NCI-H345 treated with DMSO at 0.1 percent for 48 hours (cell line): ENCODE measurements around the gene TPM1.
"Not testable (repeated sequence)": the region's sequence is repeated elsewhere in the genome, so short reads cannot be mapped to it uniquely, and the experiment has no call there.

ENCODE experiments used
- DNase-seq: peaks from one replicate; lab custom pipeline; 2025; ENCODE audit not compliant: unreplicated experiment; lab: John Stamatoyannopoulos, UW

The TPM1 gene

DNA sequence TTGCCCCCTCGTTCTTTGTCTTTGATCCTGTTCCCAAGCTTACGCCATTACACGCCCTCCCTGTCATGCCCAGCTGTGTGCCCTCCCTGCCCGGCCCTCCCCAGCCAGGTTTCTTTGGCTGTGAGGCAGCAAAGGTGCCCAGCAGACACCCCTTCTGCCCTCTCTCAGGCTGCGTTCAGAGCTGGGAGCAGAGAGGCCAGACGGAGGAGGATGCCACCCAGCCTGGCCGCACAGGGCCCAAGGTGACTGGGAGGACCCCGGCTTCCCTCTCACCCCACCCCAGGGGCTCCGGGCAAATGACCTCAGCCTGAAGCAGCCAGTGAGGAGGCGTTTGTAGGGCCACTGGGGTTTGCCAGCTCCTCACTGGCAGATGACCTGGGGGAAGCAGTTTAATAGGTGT, 48.3 kb downstream of the TPM1 start:
- DNase-seq: no peak

DNA sequence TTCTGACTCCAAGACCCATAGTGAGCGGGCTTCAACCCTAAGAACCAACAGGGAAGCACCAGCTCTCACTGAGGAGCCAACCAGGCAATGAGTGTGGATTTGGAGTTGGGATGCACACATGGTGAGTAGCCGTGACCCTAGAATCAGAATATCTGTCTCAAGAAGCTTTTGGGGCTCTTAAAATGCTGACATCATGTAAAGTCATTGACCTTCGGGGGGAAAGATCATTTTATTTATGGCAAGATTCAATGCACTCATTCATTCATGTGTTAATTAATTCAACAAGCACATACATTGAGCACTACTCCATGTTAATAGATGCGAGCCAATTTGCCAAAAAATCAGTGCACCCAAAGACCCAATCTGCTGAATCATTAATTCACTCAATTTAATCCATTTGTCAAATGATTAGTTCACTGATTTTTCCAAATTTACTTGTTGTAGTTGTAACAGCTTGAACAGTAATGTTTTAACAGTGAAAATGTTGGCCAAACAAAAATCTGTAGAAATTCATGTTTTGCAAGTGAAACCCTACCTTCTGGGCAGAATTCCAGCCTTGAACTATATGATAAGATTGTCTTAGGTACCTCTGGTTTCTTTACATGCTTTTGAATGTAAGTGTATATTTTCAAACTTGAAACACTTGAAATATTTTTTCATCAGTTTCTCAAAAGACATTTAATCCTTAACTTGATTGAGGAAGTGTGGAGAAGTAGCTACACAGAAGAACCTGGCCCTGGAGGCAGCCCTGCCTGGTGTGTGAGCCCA, 49.3 kb downstream of the TPM1 start:
- DNase-seq: no peak

DNA sequence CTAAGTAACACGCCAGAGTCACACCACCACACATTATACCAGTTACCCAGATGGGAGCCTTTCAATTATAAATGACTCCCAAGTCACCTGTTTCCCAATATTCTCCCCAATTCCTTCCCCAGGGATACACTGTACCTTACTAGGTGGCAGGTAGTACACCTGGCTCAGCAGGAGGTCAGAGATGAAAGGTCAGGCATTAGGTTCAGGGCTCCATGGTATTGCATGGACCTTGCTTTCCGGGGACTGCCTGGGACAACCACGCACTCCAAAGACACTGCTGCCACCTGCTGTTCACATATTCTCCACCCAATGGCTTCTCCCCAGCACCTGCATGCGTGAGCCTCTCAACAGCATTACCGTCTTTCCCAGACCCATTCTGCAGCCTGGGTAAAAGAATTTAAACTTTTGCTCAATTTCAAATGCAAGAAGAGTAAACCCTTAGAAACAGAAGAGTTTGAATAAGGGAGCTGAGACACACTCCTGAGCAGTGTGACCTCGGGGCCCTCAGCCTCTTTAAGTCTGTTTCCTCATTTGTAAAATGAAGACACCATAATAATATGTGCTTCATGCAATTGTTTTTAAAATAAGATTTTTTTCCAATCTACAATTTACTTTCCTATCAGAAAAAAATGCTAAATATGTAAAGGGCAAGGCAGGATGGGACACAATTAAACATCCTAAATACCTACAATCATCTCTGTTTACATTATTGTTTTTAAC, 51.1 kb downstream of the TPM1 start:
- peak; percentile 44 for DNase-seq

GRCh38 chr15:63094495-63094931, 52.0 kb downstream of the TPM1 start:
- DNase-seq: no peak

- DNase-seq: no peak
Measured at GRCh38 chr15:63096178-63096577, 53.6 kb downstream of the TPM1 start.

DNA sequence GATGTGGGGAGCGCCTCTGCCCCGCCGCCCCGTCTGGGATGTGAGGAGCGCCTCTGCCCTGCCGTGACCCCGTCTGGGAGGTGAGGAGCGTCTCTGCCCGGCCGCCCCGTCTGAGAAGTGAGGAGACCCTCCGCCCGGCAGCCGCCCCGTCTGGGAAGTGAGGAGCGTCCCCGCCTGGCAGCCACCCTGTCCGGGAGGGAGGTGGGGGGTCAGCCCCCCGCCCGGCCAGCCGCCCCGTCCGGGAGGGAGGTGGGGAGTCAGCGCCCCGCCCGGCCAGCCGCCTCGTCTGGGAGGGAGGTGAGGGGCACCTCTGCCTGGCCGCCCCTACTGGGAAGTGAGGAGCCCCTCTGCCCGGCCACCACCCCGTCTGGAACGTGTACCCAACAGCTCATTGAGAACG, 56.4 kb downstream of the TPM1 start:
- DNase-seq: not testable (repeated sequence)

DNA sequence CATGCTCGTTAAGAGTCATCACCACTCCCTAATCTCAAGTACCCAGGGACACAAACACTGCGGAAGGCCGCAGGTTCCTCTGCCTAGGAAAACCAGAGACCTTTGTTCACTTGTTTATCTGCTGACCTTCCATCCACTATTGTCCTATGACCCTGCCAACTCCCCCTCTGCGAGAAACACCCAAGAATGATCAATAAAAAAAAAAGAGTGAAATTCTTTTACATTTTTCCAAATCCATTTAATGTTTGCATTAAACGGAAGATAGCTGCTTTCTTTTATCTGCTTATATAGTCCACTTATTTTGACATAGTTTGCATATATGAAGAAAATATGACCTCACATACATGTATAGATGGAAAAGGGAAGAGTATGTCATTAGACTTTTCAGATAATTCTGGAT, 57.0 kb downstream of the TPM1 start:
- DNase-seq: not testable (repeated sequence)

DNA sequence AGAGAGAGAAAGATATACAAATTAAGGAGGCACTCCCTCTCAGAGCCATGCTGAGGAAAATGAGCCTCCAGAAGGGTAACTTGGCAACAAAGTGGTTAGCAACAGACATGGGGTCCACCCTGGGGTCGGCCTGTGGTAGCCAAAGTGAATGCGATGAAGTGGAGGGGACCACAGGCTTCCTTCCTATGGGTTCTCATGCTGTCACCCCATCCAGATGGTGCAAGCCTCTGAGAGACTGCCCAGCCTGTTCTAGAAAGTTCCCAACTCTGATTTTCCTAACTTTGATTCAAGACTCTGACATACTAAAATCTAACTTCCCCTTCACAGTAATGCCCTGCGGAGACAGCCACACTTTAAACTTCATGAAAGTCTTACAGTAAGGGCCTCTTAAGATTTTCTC, 60.9 kb downstream of the TPM1 start:
- no peak for DNase-seq

- no peak for DNase-seq
Measured at GRCh38 chr15:63104727-63105126, 62.2 kb downstream of the TPM1 start.

DNA sequence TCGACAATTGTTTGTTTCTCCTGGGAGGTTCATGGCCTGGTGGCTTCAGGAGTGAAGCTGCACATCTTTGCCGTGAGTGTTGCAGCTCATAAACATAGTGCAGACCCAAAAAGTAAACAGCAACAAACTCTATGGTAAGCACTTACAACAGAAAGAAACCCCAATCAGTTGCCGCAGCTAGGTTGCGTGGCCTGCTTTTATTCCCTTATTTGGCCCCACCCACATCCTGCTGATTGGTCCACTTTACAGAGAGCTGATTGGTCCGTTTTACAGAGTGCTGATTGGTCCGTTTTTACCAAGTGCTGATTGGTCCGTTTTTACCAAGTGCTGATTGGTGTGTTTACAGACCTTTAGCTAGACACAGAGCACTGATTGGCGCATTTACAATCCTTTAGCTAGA, 62.8 kb downstream of the TPM1 start:
- not testable (repeated sequence) for DNase-seq

DNA sequence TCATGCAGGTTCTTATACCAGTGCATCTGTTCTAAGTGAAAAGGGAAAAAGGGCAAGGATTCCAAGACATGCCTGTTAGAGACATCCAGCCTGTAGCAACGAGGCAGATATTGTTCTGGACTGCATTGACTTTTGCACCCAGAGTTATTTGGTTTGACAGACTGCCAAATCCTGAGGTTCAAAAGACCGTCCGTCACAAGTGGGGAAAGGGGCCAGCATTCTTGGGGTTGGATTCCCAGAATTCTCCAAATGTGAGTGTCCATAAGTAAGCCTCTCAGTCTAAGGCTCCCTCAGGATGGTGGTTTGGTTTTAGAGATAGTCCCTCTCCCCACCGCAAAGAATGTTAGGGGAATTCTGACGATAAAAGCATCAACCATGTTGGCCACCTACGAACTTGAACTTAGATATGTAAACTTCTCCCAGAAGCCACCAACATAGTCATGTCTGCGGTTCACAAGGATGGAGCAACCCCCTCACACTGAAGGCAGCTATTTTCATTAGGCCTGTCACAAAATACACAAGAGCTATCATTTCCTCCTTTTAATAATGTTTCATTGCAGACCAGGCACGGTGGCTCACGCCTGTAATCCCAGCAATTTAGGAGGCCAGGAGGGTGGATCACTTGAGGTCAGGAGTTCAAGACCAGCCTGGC, 65.5 kb downstream of the TPM1 start:
- no peak for DNase-seq

DNA sequence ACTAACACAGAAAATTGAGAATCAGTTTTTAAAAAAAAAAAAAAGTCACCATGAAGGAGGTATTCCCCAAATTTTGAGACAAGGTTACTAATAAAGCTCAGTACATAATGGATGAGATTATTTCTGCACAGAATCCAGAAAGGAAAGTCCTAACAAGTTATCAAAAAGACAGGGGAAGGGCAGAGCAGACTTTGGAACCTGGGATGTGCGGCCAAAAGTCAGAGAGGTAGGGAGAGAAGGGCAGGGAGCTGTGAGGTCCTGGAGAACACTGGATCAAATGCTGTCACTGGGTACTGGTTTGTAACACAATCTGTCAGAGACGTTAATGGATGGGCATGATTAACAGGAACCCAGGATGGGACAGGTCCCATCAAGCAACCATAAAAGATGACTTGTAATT, 67.0 kb downstream of the TPM1 start:
- no peak for DNase-seq

- no peak for DNase-seq
Measured at GRCh38 chr15:63109920-63110319, 67.4 kb downstream of the TPM1 start.

DNA sequence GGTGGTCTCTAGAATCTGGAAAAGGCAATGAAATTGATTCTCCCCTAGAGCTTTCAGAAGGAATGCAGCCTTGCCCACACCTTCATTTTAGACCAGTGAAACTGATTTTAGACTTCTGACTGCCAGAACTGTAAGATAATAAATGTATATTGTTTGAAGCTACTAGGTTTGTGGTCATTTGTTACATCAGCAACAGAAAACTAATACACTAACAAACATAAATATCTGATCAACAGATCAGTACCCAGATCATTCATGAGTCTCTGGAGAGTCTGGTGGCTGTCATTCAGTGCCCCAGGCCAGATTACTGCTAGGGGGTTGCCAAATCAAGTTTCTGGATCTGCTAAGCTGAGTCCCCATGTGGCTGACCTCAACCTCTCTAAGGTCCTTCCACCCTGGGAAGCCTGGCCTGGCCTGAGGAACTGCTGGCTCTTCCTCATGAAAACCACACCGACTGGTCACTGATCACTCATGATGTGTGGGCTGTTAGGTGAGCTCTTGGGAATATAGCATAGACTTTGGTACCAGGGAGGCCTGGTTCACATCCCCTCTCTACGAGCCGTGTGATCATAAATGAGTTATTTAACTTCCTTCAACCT, 68.0 kb downstream of the TPM1 start:
- DNase-seq: no peak

- no peak for DNase-seq
Measured at GRCh38 chr15:63111481-63111880, 68.9 kb downstream of the TPM1 start.

DNA sequence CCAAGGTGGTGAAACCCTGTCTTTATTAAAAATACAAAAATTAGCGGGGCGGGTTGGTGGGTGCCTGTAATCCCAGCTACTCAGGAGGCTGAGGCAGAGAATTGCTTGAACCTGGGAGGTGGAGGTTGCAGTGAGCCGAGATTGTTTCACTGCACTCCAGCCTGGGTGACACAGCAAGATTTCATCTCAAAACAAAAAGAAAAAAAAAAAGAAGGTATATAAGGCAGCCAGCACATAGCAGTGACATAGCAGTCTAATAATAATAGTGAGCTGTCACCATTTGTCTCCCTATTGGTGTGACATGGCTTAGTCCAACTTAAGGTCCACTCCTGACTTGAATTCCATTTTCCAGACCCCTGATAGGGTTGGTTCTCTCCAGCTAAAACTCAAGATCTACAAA, 70.3 kb downstream of the TPM1 start:
- no peak for DNase-seq

DNA sequence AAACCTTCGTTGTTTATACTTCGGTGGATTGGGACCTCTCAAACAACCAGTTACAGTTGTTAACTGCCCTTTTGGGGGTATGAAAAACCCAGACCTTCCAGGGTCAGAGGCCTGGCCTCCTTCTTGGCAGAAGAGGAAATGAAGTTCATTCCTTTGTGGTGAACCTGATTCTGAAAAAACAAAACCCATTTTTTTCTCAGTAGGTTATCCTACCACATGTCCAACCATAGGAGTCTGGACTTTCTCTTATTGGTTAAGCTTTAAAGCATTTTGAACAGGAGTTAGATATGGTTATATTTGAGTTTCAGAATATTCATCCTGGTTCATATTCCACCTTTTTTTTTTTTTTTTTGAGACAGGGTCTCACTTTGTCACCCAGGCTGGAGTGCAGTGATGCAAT, 71.9 kb downstream of the TPM1 start:
- no peak for DNase-seq
